ENCODE data around the gene SMURF2. TPM values are rescaled to one million over a fixed set of nuclear protein-coding genes. Genes with fewer than 3 reads are reported as not detected.

The SMURF2 gene
- total and polyA plus RNA-seq, 9 of the 15 experiments (the other 6 are each of a cell fraction or from before 2014, with no cell fraction given) = 3.8 to 22.0 (median 14.8) TPM

GRCh38 chr17:64572682-64573154, 89.4 kb downstream of the SMURF2 start (continued):
- no peak for TF ChIP-seq IRF1 (CRISPR knock-in tag; IDR thresholded peaks at IDR 0.05; ENCODE audit: borderline replicate concordance)
- no peak for TF ChIP-seq ZNF274 (IDR thresholded peaks at IDR 0.05; ENCODE audit: borderline replicate concordance, low read depth, low read length)
- TF ChIP-seq NKRF (IDR thresholded peaks at IDR 0.05; ENCODE audit: borderline replicate concordance) = no peak
- no peak for TF ChIP-seq LARP7 (IDR thresholded peaks at IDR 0.05)
- TF ChIP-seq VEZF1 (CRISPR knock-in tag; IDR thresholded peaks at IDR 0.05) = peak; percentile 71
- TF ChIP-seq ZNF518B (CRISPR knock-in tag; IDR thresholded peaks at IDR 0.05) = no peak
- TF ChIP-seq KLF16 (IDR thresholded peaks at IDR 0.05) = no peak
- no peak for TF ChIP-seq ZBTB33 (CRISPR knock-in tag; IDR thresholded peaks at IDR 0.05)
- no peak for TF ChIP-seq MLX (CRISPR knock-in tag; conservative IDR thresholded peaks at IDR 0.05)
- TF ChIP-seq ATF6 (CRISPR knock-in tag; IDR thresholded peaks at IDR 0.05) = no peak

Measured in K562 (cell line).